Thymus (tissue), 11 donors: Measurements from ENCODE around the gene MYT1. TPM values are rescaled to one million over a fixed set of nuclear protein-coding genes. Genes with fewer than 3 reads are reported as not detected.

Experiments
- DNase-seq, 9 donors: peaks; one replicate each; pipeline ENCODE4 v3.0.0-alpha.2; 2013; ENCODE audit warnings: low spot score in 9 of 9, low read depth in 6 of 9, missing footprints in 1 of 9
- H3K27ac ChIP-seq, 2 donors: one replicate each; pipeline ENCODE4 v1.5.1; 2013; ENCODE audit warnings: control low read depth in 1 of 2, low read depth in 1 of 2, low read length in 1 of 2, mild to moderate bottlenecking in 1 of 2, moderate library complexity in 1 of 2
- H3K27me3 ChIP-seq, 2 donors: one replicate each; pipeline ENCODE4 v1.5.1; 2013; ENCODE audit warnings: low read length in 1 of 2; ENCODE audit not compliant: control insufficient read depth in 2 of 2, insufficient read depth in 1 of 2
- H3K36me3 ChIP-seq, 2 donors: one replicate each; pipeline ENCODE4 v1.5.1; 2013; ENCODE audit warnings: low read length in 1 of 2, mild to moderate bottlenecking in 1 of 2, moderate library complexity in 1 of 2; ENCODE audit not compliant: control insufficient read depth in 2 of 2, insufficient read depth in 2 of 2
- H3K4me1 ChIP-seq, 2 donors: one replicate each; pipeline ENCODE4 v1.5.1; 2013; ENCODE audit warnings: low read length in 2 of 2; ENCODE audit not compliant: control insufficient read depth in 2 of 2, insufficient read depth in 2 of 2
- H3K4me3 ChIP-seq, 2 donors: one replicate each; pipeline ENCODE4 v1.5.1; 2013; ENCODE audit warnings: low read length in 2 of 2, control low read depth in 1 of 2, mild to moderate bottlenecking in 1 of 2
- H3K9me3 ChIP-seq, 2 donors: one replicate each; pipeline ENCODE4 v1.5.1; 2013; ENCODE audit warnings: low read length in 1 of 2, mild to moderate bottlenecking in 1 of 2; ENCODE audit not compliant: control insufficient read depth in 2 of 2, insufficient read depth in 1 of 2
- WGBS: extraction: QIAGEN DNeasy Blood & Tissue Kit; methylation state at CpG from one replicate; pipeline ENCODE4 v1.1.7; 2013; 5-methylcytosine and 5-hydroxymethylcytosine counted together
- polyA plus RNA-seq: library from polyadenylated mRNA; stranded (reverse); fragments of 200-250 nt; gene quantifications from one replicate; pipeline ENCODE4 v1.2.3, GENCODE V29; 2013
- total RNA-seq: library from RNA; stranded (reverse); fragments of 120-200 nt; gene quantifications from one replicate; pipeline ENCODE4 v1.2.4, GENCODE V29; 2013
- donor health status: healthy.

MYT1 gene
- total and polyA plus RNA-seq, 2 donors: 0.19 to 0.25 TPM

GRCh38 chr20:64162239-64162910, 1.9 kb upstream of the MYT1 start:
- Histone ChIP-seq H3K4me3 (no peak overlapping the region), H3K9me3 (peaks cover 0 to 3% of the 10 kb centered on the region in 2 donors), H3K27me3 (peaks cover 9 to 70% of the 10 kb centered on the region in 2 donors), H3K4me1 (no peaks in the 10 kb centered on the region), H3K36me3 (no peaks in the 10 kb centered on the region), H3K27ac (no peak overlapping the region)
- WGBS: 59% methylated on average over 23 of the region's 23 CpGs
- no peak for DNase-seq

GRCh38 chr20:64163776-64164122, 503 bp upstream of the MYT1 start:
- DNase-seq: no peak
- Histone ChIP-seq H3K9me3 (peaks cover 0 to 3% of the 10 kb centered on the region in 2 donors), H3K27me3 (peaks cover 9 to 77% of the 10 kb centered on the region in 2 donors), H3K36me3 (no peaks in the 10 kb centered on the region), H3K4me1 (no peaks in the 10 kb centered on the region), H3K4me3 (no peak overlapping the region), H3K27ac (no peak overlapping the region)
- WGBS: 96% methylated on average over 5 of the region's 5 CpGs

- DNase-seq: no peak
- 87% methylated on average over 14 of the region's 14 CpGs for WGBS
- Histone ChIP-seq H3K9me3 (no peaks in the 10 kb centered on the region), H3K27ac (no peak overlapping the region), H3K4me1 (no peaks in the 10 kb centered on the region), H3K27me3 (peaks cover 5 to 59% of the 10 kb centered on the region in 2 donors), H3K4me3 (no peak overlapping the region), H3K36me3 (no peaks in the 10 kb centered on the region)
These were observed 1.8 kb downstream of the MYT1 start for GRCh38 chr20:64165866-64166600.

- H3K27me3 ChIP-seq: peaks cover 4 to 50% of the 10 kb centered on the region in 2 donors
- WGBS: 85% methylated on average over 18 of the region's 18 CpGs
- H3K4me1 ChIP-seq: no peaks in the 10 kb centered on the region
- H3K36me3 ChIP-seq: no peaks in the 10 kb centered on the region
- no peak overlapping the region for H3K4me3 ChIP-seq
- H3K27ac ChIP-seq: no peak overlapping the region
- no peaks in the 10 kb centered on the region for H3K9me3 ChIP-seq
- DNase-seq: no peak
These were observed 2.7 kb downstream of the MYT1 start for GRCh38 chr20:64166721-64167615.

GRCh38 chr20:64167676-64168075, 3.4 kb downstream of the MYT1 start:
- 76% methylated on average over 11 of the region's 11 CpGs for WGBS
- DNase-seq: no peak
- Histone ChIP-seq H3K27me3 (peaks cover 4 to 43% of the 10 kb centered on the region in 2 donors), H3K4me1 (no peaks in the 10 kb centered on the region), H3K36me3 (no peaks in the 10 kb centered on the region), H3K4me3 (no peak overlapping the region), H3K27ac (no peak overlapping the region), H3K9me3 (no peaks in the 10 kb centered on the region)

- Histone ChIP-seq H3K36me3 (no peaks in the 10 kb centered on the region), H3K27ac (no peak overlapping the region), H3K4me1 (no peaks in the 10 kb centered on the region), H3K4me3 (no peak overlapping the region), H3K27me3 (peaks cover 0 to 34% of the 10 kb centered on the region in 2 donors), H3K9me3 (no peaks in the 10 kb centered on the region)
- 80% methylated on average over 12 of the region's 12 CpGs for WGBS
- DNase-seq: no peak
These were observed 4.3 kb downstream of the MYT1 start for GRCh38 chr20:64168381-64169090.

- Histone ChIP-seq H3K27me3 (peaks cover 0 to 31% of the 10 kb centered on the region in 2 donors), H3K4me3 (no peak overlapping the region), H3K9me3 (no peaks in the 10 kb centered on the region), H3K36me3 (no peaks in the 10 kb centered on the region), H3K4me1 (no peaks in the 10 kb centered on the region), H3K27ac (no peak overlapping the region)
- no peak for DNase-seq
- WGBS: 96% methylated on average over 10 of the region's 10 CpGs
These were observed 4.9 kb downstream of the MYT1 start for GRCh38 chr20:64169091-64169560.

- DNase-seq: no peak
- Histone ChIP-seq H3K36me3 (no peaks in the 10 kb centered on the region), H3K4me3 (no peak overlapping the region), H3K9me3 (no peaks in the 10 kb centered on the region), H3K27me3 (peaks cover 0 to 16% of the 10 kb centered on the region in 2 donors), H3K27ac (no peak overlapping the region), H3K4me1 (no peaks in the 10 kb centered on the region)
- WGBS: 96% methylated on average over 8 of the region's 8 CpGs
These were observed 7.0 kb downstream of the MYT1 start for GRCh38 chr20:64171211-64171610.
